DMS153 (cell line): ENCODE data around the gene ESPN.
A peak's percentile ranks its signal among the peaks of the same experiment; 100 is the strongest.
"Not testable (repeated sequence)": the region's sequence is repeated elsewhere in the genome, so short reads cannot be mapped to it uniquely, and the experiment has no call there.

Experiments
- DNase-seq: peaks from one replicate; lab custom pipeline; 2025; lab: John Stamatoyannopoulos, UW

The ESPN gene

GRCh38 chr1:6424619-6425593 lies at the start of gene ESPN:
ESPN (plus strand) TSS chr1:6424776; CDS start chr1:6424956, 180 bp downstream.
- no peak for DNase-seq

GRCh38 chr1:6378096-6378746 lies 46.4 kb upstream of the ESPN start:
- DNase-seq: no peak

DNA sequence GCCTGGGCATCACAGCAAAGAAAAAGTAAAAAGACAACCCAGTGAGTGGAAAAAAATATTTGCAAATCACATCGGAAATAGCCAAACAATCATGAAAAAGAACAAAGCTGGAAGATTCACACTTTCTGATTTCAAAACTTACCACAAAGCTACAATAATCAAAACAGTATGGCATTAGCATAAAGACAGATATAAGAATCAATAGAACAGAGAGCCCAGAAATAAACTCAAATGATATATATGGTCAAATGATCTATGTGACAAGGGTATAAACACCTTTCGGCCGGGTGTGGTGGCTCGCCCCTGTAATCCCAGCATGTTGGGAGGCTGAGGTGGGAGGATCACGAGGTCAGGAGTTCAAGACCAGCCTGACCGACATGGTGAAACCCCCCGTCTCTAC lies 44.5 kb upstream of the ESPN start:
- no peak for DNase-seq

DNA sequence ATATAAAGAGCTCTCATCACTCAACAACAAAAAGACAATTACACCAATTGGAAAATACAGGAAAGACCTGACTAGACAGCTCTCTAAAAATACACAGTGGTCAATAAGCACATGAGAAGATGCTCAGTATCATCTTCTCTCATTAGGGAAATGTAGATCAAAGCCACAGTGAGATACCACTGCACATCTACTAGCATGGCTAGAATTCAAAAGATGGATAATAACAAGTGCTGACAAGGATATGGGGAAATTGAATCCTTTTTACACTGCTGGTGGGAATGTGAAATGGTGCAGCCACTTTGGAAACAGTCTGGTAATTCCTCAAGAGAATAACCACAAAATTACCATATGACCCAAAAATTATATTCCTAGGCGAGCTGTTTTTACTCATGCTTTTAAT lies 40.4 kb upstream of the ESPN start:
- no peak for DNase-seq

- DNase-seq: no peak
Measured at GRCh38 chr1:6384962-6385361, 39.6 kb upstream of the ESPN start.

GRCh38 chr1:6385488-6386191 lies 38.9 kb upstream of the ESPN start:
- peak; percentile 94 for DNase-seq

GRCh38 chr1:6386371-6386949 lies 38.1 kb upstream of the ESPN start:
- no peak for DNase-seq

DNA sequence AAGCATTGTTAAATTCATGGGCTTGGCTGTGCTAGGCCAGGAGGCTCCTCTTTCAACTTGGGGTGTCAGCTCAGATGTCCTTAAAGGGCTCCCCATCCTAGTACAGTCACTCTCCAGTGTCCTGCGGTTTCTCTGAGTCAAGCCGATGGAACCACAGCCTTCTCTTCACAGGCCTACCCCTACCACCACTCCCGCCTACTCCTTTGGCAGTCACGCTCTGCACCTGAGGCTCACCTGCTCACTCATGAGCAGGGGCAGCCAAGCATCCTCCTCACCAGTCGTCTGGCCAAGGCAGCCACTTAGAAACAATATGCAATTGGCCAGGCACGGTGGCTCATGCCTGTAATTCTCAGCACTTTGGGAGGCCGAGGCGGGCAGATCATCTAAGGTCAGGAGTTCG lies 34.6 kb upstream of the ESPN start:
- DNase-seq: no peak

- no peak for DNase-seq
Measured at GRCh38 chr1:6391951-6392808, 32.4 kb upstream of the ESPN start.

- DNase-seq: no peak
Measured at GRCh38 chr1:6392809-6393399, 31.7 kb upstream of the ESPN start.

DNA sequence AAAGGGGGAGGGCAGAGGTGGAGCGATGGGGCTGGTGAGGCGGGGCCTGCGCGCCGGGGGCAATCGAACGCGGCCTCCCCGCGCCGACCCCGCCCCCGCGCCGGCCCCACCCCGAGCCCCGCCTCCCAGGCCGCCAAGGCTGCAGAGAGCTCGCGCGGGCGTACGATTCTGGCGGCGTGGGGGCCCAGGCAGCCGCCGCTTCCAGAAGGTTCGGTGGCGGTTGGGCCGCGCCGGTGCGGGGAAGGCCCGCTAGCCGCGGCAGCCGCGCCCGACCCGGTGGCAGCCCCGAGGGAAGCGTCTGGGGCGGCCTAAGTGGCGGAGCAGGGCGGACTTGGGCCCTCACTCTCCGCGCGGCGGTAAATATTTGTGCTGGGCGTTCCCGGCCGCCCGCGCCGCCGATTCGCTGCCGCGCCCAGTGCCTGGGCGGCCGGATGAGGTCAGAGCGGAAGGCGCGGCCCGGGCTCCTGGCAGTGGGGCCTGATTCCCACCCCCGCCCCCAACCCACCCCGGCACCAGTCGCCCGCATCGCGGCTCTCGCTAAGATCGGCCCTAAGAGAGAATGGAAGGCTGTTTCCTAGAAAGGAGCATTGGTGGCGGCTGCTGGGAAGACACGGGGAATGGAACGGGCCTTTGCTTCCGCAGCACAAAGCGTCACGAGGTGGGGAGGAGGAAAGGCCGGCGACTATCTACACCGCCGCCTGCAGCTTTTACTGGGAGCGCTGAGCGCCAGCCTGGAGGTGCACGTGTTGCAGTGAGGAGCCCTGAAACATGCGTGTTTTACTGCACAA lies 31.0 kb upstream of the ESPN start, which contains the start of gene ACOT7:
ACOT7 (minus strand) TSS at position 368 of the 788 bp plus-strand sequence. CDS start 368 bp downstream, outside the sequence.
- peak; percentile 73 for DNase-seq

GRCh38 chr1:6395130-6395529 lies 29.4 kb upstream of the ESPN start:
- DNase-seq: not testable (repeated sequence)

DNA sequence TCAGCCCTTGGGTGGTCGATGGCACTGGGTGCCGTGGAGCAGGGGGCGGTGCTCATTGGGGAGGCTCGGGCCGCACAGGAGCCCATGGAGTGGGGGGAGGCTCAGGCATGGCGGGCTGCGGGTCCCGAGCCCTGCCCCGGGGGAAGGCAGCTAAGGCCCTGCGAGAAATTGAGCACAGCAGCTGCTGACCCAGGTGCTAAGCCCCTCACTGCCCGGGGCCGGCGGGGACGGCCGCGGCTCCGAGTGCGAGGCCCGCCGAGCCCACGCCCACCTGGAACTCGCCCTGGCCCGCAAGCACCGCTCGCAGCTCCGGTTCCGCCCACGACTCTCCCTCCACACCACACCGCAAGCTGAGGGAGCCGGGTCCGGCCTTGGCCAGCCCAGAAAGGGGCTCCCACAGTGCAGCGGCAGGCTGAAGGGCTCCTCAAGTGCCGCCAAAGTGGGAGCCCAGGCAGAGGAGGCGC lies 28.8 kb upstream of the ESPN start:
- DNase-seq: not testable (repeated sequence)

DNA sequence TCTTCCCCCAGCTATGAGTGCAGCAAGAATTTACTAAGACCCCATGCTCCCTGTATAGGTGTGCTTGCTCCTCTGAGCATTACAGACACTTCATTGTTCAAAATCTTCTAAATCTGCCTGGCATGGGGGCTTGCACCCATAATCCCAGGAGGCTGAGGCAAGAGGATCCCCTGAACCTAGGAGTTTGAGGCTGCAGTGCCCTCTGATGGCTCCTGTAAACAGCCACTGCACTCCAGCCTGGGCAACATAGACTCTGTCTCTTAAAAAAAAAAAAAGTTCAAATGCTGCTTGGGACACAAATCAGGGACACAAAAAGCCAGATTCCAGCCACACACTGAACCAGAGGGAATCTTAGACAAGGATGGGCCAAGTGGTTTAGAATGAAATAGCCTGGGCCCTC lies 27.6 kb upstream of the ESPN start:
- no peak for DNase-seq

GRCh38 chr1:6397844-6398441 lies 26.6 kb upstream of the ESPN start:
- no peak for DNase-seq

DNA sequence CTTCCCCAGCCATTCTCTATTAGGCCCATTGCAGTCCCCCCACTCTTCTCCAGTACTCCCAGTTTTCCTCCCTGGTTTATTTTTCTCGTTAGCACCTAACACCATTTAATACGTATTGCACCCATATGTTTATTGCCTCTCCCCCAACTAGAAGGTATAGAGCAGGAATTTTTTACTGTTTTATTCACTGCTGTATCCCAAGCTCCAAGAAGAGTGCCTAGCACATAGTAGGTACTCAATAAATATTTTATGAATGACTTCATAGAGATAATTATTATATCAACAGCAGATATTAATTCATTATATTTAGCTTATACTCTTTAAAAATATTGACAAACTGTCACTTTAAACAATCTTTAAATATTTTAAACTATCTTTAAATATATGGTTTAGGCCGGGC lies 25.3 kb upstream of the ESPN start:
- DNase-seq: no peak

- no peak for DNase-seq
Measured at GRCh38 chr1:6401673-6402072, 22.9 kb upstream of the ESPN start.

DNA sequence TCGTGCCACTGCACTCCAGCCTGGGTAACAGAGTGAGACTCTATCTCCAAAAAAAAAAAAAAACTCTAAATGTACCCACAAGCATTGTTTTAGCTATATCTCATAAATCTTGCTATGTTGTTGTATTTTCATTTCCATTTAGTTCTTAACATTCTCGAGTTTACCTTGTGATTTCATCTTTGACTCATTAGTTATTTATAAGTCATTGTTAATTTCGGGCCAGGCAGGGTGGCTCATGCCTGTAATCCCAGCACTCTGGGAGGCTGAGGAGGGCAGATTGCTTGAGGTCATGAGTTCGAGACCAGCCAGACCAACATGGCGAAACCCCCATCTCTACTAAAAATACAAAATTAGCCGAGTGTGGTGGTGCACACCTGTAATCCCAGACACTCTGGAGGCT lies 16.6 kb upstream of the ESPN start:
- no peak for DNase-seq

GRCh38 chr1:6409053-6409452 lies 15.5 kb upstream of the ESPN start:
- no peak for DNase-seq
